ENCODE data around the gene P2RX6. TPM values are rescaled to one million over a fixed set of nuclear protein-coding genes. Genes with fewer than 3 reads are reported as not detected.
A peak's percentile ranks its signal among the peaks of the same experiment; 100 is the strongest.

The P2RX6 gene
- total and polyA plus RNA-seq, 2 experiments from 2014 or later: not detected

GRCh38 chr22:21000987-21001600, 13.9 kb upstream of the P2RX6 start:
- peaks cover 8% of the 10 kb centered on the region; the same call in 2 of the 3 replicates for H3K4me1 Mint-ChIP-seq
- Histone ChIP-seq H3K27ac (ENCODE audit: low read depth) (peak overlapping the region; percentile 96; the same call in 1 of the 2 replicates), H3F3A (replicated peaks; ENCODE audit: low read depth) (peaks cover 10% of the 10 kb centered on the region; the same call in 1 of the 2 replicates), H3K36me3 (ENCODE audit: insufficient read depth) (no peaks in the 10 kb centered on the region), H3K4me3 (peak overlapping the region; percentile 87), H3K79me2 (replicated peaks; ENCODE audit: insufficient read depth) (0 out of 2 replicates have a peak, but pooled peaks cover 4% of the 10 kb centered on the region), H3K9me2 (ENCODE audit: insufficient read depth) (no peaks in the 10 kb centered on the region), H3K4me1 (ENCODE audit: insufficient read depth) (peaks cover 9% of the 10 kb centered on the region), H4K20me1 (replicated peaks; ENCODE audit: insufficient read depth) (no peaks in the 10 kb centered on the region), H3K4me2 (peak overlapping the region; percentile 96), H3K27me3 (ENCODE audit: insufficient read depth) (no peaks in the 10 kb centered on the region), H2AFZ (peak overlapping the region; percentile 78)
- ATAC-seq: no peak
- peaks cover 10% of the 10 kb centered on the region for H3K27me3 Mint-ChIP-seq (ENCODE audit: insufficient read depth, low read depth, poor library complexity)
- H3K4me3 Mint-ChIP-seq: peak overlapping the region; percentile 91
- DNase-seq (ENCODE audit: low spot score): no peak
- H3K9me3 Mint-ChIP-seq: no peaks in the 10 kb centered on the region
- peak overlapping the region; percentile 95 for H3K27ac Mint-ChIP-seq
- H3K36me3 Mint-ChIP-seq (ENCODE audit: low read depth): peaks cover 19% of the 10 kb centered on the region; the same call in 1 of the 3 replicates
- TF ChIP-seq, protein P1, sequence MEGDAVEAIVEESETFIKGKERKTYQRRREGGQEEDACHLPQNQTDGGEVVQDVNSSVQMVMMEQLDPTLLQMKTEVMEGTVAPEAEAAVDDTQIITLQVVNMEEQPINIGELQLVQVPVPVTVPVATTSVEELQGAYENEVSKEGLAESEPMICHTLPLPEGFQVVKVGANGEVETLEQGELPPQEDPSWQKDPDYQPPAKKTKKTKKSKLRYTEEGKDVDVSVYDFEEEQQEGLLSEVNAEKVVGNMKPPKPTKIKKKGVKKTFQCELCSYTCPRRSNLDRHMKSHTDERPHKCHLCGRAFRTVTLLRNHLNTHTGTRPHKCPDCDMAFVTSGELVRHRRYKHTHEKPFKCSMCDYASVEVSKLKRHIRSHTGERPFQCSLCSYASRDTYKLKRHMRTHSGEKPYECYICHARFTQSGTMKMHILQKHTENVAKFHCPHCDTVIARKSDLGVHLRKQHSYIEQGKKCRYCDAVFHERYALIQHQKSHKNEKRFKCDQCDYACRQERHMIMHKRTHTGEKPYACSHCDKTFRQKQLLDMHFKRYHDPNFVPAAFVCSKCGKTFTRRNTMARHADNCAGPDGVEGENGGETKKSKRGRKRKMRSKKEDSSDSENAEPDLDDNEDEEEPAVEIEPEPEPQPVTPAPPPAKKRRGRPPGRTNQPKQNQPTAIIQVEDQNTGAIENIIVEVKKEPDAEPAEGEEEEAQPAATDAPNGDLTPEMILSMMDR (conservative IDR thresholded peaks at IDR 0.05; ENCODE audit: low read depth in 2 of 2): no peak
- no peak for TF ChIP-seq ETS1 (IDR thresholded peaks at IDR 0.05)
- TF ChIP-seq ZNF462 (CRISPR knock-in tag; IDR thresholded peaks at IDR 0.05): no peak
- TF ChIP-seq ZNF331 (CRISPR knock-in tag; IDR thresholded peaks at IDR 0.05; ENCODE audit: low read depth): no peak
- TF ChIP-seq NANOG (IDR thresholded peaks at IDR 0.05; ENCODE audit: borderline replicate concordance): no peak
- no peak for TF ChIP-seq EZH2phosphoT487 (IDR thresholded peaks at IDR 0.05; ENCODE audit: unreplicated experiment)
- TF ChIP-seq JUNB (IDR thresholded peaks at IDR 0.05; ENCODE audit: unreplicated experiment): no peak
- no peak for TF ChIP-seq EZH2 (IDR thresholded peaks at IDR 0.05; ENCODE audit: low read depth, unreplicated experiment)
- TF ChIP-seq POLR2AphosphoS5 (IDR thresholded peaks at IDR 0.05; ENCODE audit: low read depth): no peak
- TF ChIP-seq, protein P2, sequence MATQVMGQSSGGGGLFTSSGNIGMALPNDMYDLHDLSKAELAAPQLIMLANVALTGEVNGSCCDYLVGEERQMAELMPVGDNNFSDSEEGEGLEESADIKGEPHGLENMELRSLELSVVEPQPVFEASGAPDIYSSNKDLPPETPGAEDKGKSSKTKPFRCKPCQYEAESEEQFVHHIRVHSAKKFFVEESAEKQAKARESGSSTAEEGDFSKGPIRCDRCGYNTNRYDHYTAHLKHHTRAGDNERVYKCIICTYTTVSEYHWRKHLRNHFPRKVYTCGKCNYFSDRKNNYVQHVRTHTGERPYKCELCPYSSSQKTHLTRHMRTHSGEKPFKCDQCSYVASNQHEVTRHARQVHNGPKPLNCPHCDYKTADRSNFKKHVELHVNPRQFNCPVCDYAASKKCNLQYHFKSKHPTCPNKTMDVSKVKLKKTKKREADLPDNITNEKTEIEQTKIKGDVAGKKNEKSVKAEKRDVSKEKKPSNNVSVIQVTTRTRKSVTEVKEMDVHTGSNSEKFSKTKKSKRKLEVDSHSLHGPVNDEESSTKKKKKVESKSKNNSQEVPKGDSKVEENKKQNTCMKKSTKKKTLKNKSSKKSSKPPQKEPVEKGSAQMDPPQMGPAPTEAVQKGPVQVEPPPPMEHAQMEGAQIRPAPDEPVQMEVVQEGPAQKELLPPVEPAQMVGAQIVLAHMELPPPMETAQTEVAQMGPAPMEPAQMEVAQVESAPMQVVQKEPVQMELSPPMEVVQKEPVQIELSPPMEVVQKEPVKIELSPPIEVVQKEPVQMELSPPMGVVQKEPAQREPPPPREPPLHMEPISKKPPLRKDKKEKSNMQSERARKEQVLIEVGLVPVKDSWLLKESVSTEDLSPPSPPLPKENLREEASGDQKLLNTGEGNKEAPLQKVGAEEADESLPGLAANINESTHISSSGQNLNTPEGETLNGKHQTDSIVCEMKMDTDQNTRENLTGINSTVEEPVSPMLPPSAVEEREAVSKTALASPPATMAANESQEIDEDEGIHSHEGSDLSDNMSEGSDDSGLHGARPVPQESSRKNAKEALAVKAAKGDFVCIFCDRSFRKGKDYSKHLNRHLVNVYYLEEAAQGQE (IDR thresholded peaks at IDR 0.05; ENCODE audit: unreplicated experiment): no peak
- TF ChIP-seq ZNF114 (CRISPR knock-in tag; IDR thresholded peaks at IDR 0.05): no peak
- no peak for TF ChIP-seq CREB1 (CRISPR knock-in tag; IDR thresholded peaks at IDR 0.05; ENCODE audit: low read depth)
